ENCODE results near the gene TARP.

The TARP gene

GRCh38 chr7:38276096-38276877, 2.9 kb upstream of the TARP start (continued):
- TF ChIP-seq REST (IDR thresholded peaks at IDR 0.05; ENCODE audit: low read depth, low read length), result no peak
- TF ChIP-seq, protein P1, sequence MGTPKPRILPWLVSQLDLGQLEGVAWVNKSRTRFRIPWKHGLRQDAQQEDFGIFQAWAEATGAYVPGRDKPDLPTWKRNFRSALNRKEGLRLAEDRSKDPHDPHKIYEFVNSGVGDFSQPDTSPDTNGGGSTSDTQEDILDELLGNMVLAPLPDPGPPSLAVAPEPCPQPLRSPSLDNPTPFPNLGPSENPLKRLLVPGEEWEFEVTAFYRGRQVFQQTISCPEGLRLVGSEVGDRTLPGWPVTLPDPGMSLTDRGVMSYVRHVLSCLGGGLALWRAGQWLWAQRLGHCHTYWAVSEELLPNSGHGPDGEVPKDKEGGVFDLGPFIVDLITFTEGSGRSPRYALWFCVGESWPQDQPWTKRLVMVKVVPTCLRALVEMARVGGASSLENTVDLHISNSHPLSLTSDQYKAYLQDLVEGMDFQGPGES (IDR thresholded peaks at IDR 0.05; ENCODE audit: low read depth, low read length), result no peak

GRCh38 chr7:38274927-38275620, 1.6 kb upstream of the TARP start:
- H3K27me3 ChIP-seq (ENCODE audit: insufficient read depth), result no peaks in the 10 kb centered on the region
- no peaks in the 10 kb centered on the region for H3K79me2 ChIP-seq (ENCODE audit: insufficient read depth)
- H2AFZ ChIP-seq (ENCODE audit: low read depth), result no peak overlapping the region
- H4K20me1 ChIP-seq (ENCODE audit: insufficient read depth), result no peaks in the 10 kb centered on the region
- CTCF ChIA-PET, result interaction anchor here (1.0 to 1.6 kb wide), 4 partner anchors 38 to 100 kb away, joined by 3 to 5 read pairs (median 4); no protein-coding TSS in a partner anchor
- H3K4me2 ChIP-seq, result no peak overlapping the region
- H3K9ac ChIP-seq, result no peak overlapping the region
- no peaks in the 10 kb centered on the region; a peak in 1 of 4 replicates for H3K4me1 ChIP-seq (ENCODE audit: control insufficient read depth in 1 of 2, insufficient read depth in 2 of 2, low read depth in 1 of 2, low read length in 1 of 2)
- DNase-seq, result no peak
- WGBS (ENCODE audit: low lambda C conversion rate), result 50% methylated on average over 3 of the region's 3 CpGs
- POLR2A ChIA-PET, result no interaction called here
- H3K9me2 ChIP-seq, result no peaks in the 10 kb centered on the region
- H3K36me3 ChIP-seq (replicated peaks in 1 of 2; ENCODE audit: control insufficient read depth in 1 of 2, insufficient read depth in 2 of 2, low read length in 1 of 2), result no peaks in the 10 kb centered on the region
- no peak overlapping the region for H3K4me3 ChIP-seq (ENCODE audit: low read depth in 2 of 2, low read length in 1 of 2)
- no peak overlapping the region for H3K27ac ChIP-seq (ENCODE audit: low read depth in 2 of 2, low read length in 1 of 2)
- H3K9me3 ChIP-seq, result no peaks in the 10 kb centered on the region
- no peaks in the 10 kb centered on the region for H3F3A ChIP-seq (replicated peaks; ENCODE audit: insufficient read depth)
- TF ChIP-seq, protein P2, sequence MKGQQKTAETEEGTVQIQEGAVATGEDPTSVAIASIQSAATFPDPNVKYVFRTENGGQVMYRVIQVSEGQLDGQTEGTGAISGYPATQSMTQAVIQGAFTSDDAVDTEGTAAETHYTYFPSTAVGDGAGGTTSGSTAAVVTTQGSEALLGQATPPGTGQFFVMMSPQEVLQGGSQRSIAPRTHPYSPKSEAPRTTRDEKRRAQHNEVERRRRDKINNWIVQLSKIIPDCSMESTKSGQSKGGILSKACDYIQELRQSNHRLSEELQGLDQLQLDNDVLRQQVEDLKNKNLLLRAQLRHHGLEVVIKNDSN (IDR thresholded peaks at IDR 0.05; ENCODE audit: borderline replicate concordance, low read depth), result no peak
- TF ChIP-seq POLR2AphosphoS5 (IDR thresholded peaks at IDR 0.05; ENCODE audit: low read depth, low read length) (no peak), YY1 (IDR thresholded peaks at IDR 0.05; ENCODE audit: low read depth) (no peak), FOSL2 (IDR thresholded peaks at IDR 0.05; ENCODE audit: borderline replicate concordance, low read depth) (no peak), GABPA (IDR thresholded peaks at IDR 0.05; ENCODE audit: low read depth) (no peak)
